ENCODE data around the gene DNMT3A. TPM values are rescaled to one million over a fixed set of nuclear protein-coding genes. Genes with fewer than 3 reads are reported as not detected.

The DNMT3A gene
- total RNA-seq, 1 donor from 2014 or later = 58.1 TPM

- no peaks in the 10 kb centered on the region for H3K36me3 ChIP-seq (ENCODE audit: insufficient read depth, low read length)
- H3K27ac Mint-ChIP-seq (ENCODE audit: unreplicated experiment) = peak overlapping the region; percentile 89
- H3K27ac ChIP-seq (ENCODE audit: low read depth, low read length) = no peak overlapping the region
- H3K4me2 ChIP-seq (ENCODE audit: low read length) = peak overlapping the region; percentile 79
- H3K36me3 Mint-ChIP-seq (ENCODE audit: low read depth, unreplicated experiment) = peaks cover 19% of the 10 kb centered on the region
- H3K9me3 ChIP-seq (ENCODE audit: insufficient read depth, low read depth, low read length) = no peaks in the 10 kb centered on the region
- H3K79me2 ChIP-seq (ENCODE audit: insufficient read depth, low read length) = peaks cover 21% of the 10 kb centered on the region
- peaks cover 3% of the 10 kb centered on the region for H3K27me3 Mint-ChIP-seq (ENCODE audit: low read depth, unreplicated experiment)
- DNase-seq (ENCODE audit: low read depth) = no peak
- H3K9me3 Mint-ChIP-seq (ENCODE audit: unreplicated experiment) = peaks cover 4% of the 10 kb centered on the region
- H3K4me1 ChIP-seq (ENCODE audit: insufficient read depth, low read length) = peaks cover 43% of the 10 kb centered on the region
- no peak for FAIRE-seq
- peak overlapping the region; percentile 34 for H3K4me3 ChIP-seq (ENCODE audit: insufficient read depth, low read depth, low read length)
- H3K4me1 Mint-ChIP-seq (ENCODE audit: low read depth, unreplicated experiment) = peaks cover 22% of the 10 kb centered on the region
- no peak for TF ChIP-seq EZH2 (IDR thresholded peaks at IDR 0.05; ENCODE audit: insufficient read depth, low read length)
- no peak for TF ChIP-seq CTCF (IDR thresholded peaks at IDR 0.05; ENCODE audit: insufficient read depth, low read depth, low read length)
- H3K4me3 Mint-ChIP-seq (ENCODE audit: unreplicated experiment) = peak overlapping the region; percentile 34
- peak overlapping the region; percentile 76 for H2AFZ ChIP-seq (ENCODE audit: low read depth, low read length)
- no peaks in the 10 kb centered on the region for H3K27me3 ChIP-seq (ENCODE audit: insufficient read depth, low read length)
- peak overlapping the region; percentile 86 for H3K9ac ChIP-seq (ENCODE audit: low read length)
- H4K20me1 ChIP-seq (ENCODE audit: insufficient read depth, low read length) = no peaks in the 10 kb centered on the region
These were observed 88.5 kb downstream of the DNMT3A start for GRCh38 chr2:25253153-25253626.

GRCh38 chr2:25252291-25253152 lies 89.2 kb downstream of the DNMT3A start:
- peak overlapping the region; percentile 76 for H2AFZ ChIP-seq (ENCODE audit: low read depth, low read length)
- FAIRE-seq = no peak
- peaks cover 3% of the 10 kb centered on the region for H3K27me3 Mint-ChIP-seq (ENCODE audit: low read depth, unreplicated experiment)

More at GRCh38 chr2:25252291-25253152, 89.2 kb downstream of the DNMT3A start:
- peak overlapping the region; percentile 86 for H3K9ac ChIP-seq (ENCODE audit: low read length)
- TF ChIP-seq EZH2 (IDR thresholded peaks at IDR 0.05; ENCODE audit: insufficient read depth, low read length) (no peak), CTCF (IDR thresholded peaks at IDR 0.05; ENCODE audit: insufficient read depth, low read depth, low read length) (no peak)
- H3K9me3 ChIP-seq (ENCODE audit: insufficient read depth, low read depth, low read length) = no peaks in the 10 kb centered on the region
- H4K20me1 ChIP-seq (ENCODE audit: insufficient read depth, low read length) = no peaks in the 10 kb centered on the region
- peak; percentile 44 for DNase-seq (ENCODE audit: low read depth)
- H3K27ac ChIP-seq (ENCODE audit: low read depth, low read length) = peak overlapping the region; percentile 49
- peak overlapping the region; percentile 83 for H3K4me2 ChIP-seq (ENCODE audit: low read length)
- H3K36me3 ChIP-seq (ENCODE audit: insufficient read depth, low read length) = no peaks in the 10 kb centered on the region
- Mint-ChIP-seq H3K4me3 (ENCODE audit: unreplicated experiment) (peak overlapping the region; percentile 34), H3K4me1 (ENCODE audit: low read depth, unreplicated experiment) (peaks cover 22% of the 10 kb centered on the region), H3K27ac (ENCODE audit: unreplicated experiment) (peak overlapping the region; percentile 89), H3K9me3 (ENCODE audit: unreplicated experiment) (peaks cover 4% of the 10 kb centered on the region), H3K36me3 (ENCODE audit: low read depth, unreplicated experiment) (peaks cover 20% of the 10 kb centered on the region)
- peak overlapping the region; percentile 57 for H3K4me3 ChIP-seq (ENCODE audit: insufficient read depth, low read depth, low read length)
- no peaks in the 10 kb centered on the region for H3K27me3 ChIP-seq (ENCODE audit: insufficient read depth, low read length)
- H3K79me2 ChIP-seq (ENCODE audit: insufficient read depth, low read length) = peaks cover 21% of the 10 kb centered on the region
- peaks cover 43% of the 10 kb centered on the region for H3K4me1 ChIP-seq (ENCODE audit: insufficient read depth, low read length)
